ENCODE data around the gene PDYN.

Gene PDYN

GRCh38 chr20:1964659-1965405 is 29.0 kb downstream of the PDYN start:
- H3K23ac ChIP-seq (ENCODE audit: low read length) = no peak overlapping the region
- no peak overlapping the region for H3K27ac ChIP-seq (ENCODE audit: low read depth, low read length)
- H3K56ac ChIP-seq (ENCODE audit: low read length) = no peak overlapping the region
- H3K4ac ChIP-seq (ENCODE audit: low read depth, low read length) = no peak overlapping the region
- peak overlapping the region; percentile 35 for H3K18ac ChIP-seq (ENCODE audit: low read length)
- no peaks in the 10 kb centered on the region for H3K36me3 ChIP-seq (ENCODE audit: control insufficient read depth, insufficient read depth, low read length)
- H3K79me2 ChIP-seq (ENCODE audit: control insufficient read depth, insufficient read depth, low read length) = no peaks in the 10 kb centered on the region
- peak; percentile 54 for DNase-seq
- H3K4me2 ChIP-seq (ENCODE audit: low read length) = no peak overlapping the region
- no peak overlapping the region for H3K4me3 ChIP-seq (ENCODE audit: low read length)
- H3K4me1 ChIP-seq (ENCODE audit: control insufficient read depth, low read depth, low read length) = no peaks in the 10 kb centered on the region
- H2BK5ac ChIP-seq (ENCODE audit: low read length) = no peak overlapping the region
- WGBS (ENCODE audit: extremely low coverage, insufficient coverage, low lambda C conversion rate) = no CpG with 5 or more reads among the region's 14 CpGs
- peak overlapping the region; percentile 37 for H2BK15ac ChIP-seq (replicated peaks; ENCODE audit: low read depth)
- no peak overlapping the region for H2BK120ac ChIP-seq (ENCODE audit: low read depth, low read length)
- no peaks in the 10 kb centered on the region for H3K27me3 ChIP-seq (ENCODE audit: insufficient read depth, low read length, poor library complexity)
- H4K5ac ChIP-seq (ENCODE audit: low read length) = peak overlapping the region; percentile 72
- no peak overlapping the region for H3K9ac ChIP-seq (ENCODE audit: low read length)
- H3K79me1 ChIP-seq (ENCODE audit: low read length) = no peaks in the 10 kb centered on the region
- no peak overlapping the region for H4K8ac ChIP-seq (ENCODE audit: low read depth, low read length)
- H2AK5ac ChIP-seq (ENCODE audit: low read length) = no peak overlapping the region

DNA sequence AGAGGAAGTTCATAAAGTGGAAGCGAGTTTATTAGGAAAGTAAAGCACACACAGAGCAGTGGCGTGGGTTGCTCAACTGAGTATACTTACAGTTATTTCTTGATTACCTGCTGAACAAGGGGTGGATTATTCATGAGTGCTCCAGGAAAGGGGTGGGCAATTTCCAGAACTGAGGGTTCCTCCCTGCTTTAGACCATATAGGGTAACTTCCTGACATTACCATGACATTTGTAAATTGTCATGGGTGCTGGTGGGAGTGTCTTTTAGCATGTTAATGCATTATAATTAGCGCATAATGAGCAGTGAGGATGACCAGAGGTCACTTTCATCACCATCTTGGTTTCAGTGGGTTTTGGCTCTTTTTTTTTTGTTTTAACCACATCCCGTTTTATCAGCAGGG is 29.8 kb downstream of the PDYN start:
- no peaks in the 10 kb centered on the region for H3K79me1 ChIP-seq (ENCODE audit: low read length)
- no peak overlapping the region for H4K5ac ChIP-seq (ENCODE audit: low read length)
- WGBS (ENCODE audit: extremely low coverage, insufficient coverage, low lambda C conversion rate) = no CpG with 5 or more reads among the region's 4 CpGs
- H2BK15ac ChIP-seq (replicated peaks; ENCODE audit: low read depth) = no peak overlapping the region
- H3K23ac ChIP-seq (ENCODE audit: low read length) = no peak overlapping the region
- H3K9ac ChIP-seq (ENCODE audit: low read length) = no peak overlapping the region
- no peak overlapping the region for H2BK5ac ChIP-seq (ENCODE audit: low read length)
- no peaks in the 10 kb centered on the region for H3K79me2 ChIP-seq (ENCODE audit: control insufficient read depth, insufficient read depth, low read length)
- H2AK5ac ChIP-seq (ENCODE audit: low read length) = no peak overlapping the region
- H3K18ac ChIP-seq (ENCODE audit: low read length) = no peak overlapping the region
- no peak overlapping the region for H3K27ac ChIP-seq (ENCODE audit: low read depth, low read length)
- H3K27me3 ChIP-seq (ENCODE audit: insufficient read depth, low read length, poor library complexity) = no peaks in the 10 kb centered on the region
- H3K56ac ChIP-seq (ENCODE audit: low read length) = no peak overlapping the region
- no peak overlapping the region for H3K4ac ChIP-seq (ENCODE audit: low read depth, low read length)
- H2BK120ac ChIP-seq (ENCODE audit: low read depth, low read length) = no peak overlapping the region
- H3K4me3 ChIP-seq (ENCODE audit: low read length) = no peak overlapping the region
- no peak overlapping the region for H3K4me2 ChIP-seq (ENCODE audit: low read length)
- DNase-seq = no peak
- no peaks in the 10 kb centered on the region for H3K4me1 ChIP-seq (ENCODE audit: control insufficient read depth, low read depth, low read length)
- no peak overlapping the region for H4K8ac ChIP-seq (ENCODE audit: low read depth, low read length)
- no peaks in the 10 kb centered on the region for H3K36me3 ChIP-seq (ENCODE audit: control insufficient read depth, insufficient read depth, low read length)

- Histone ChIP-seq H3K27me3 (ENCODE audit: insufficient read depth, low read length, poor library complexity) (no peaks in the 10 kb centered on the region), H3K4me1 (ENCODE audit: control insufficient read depth, low read depth, low read length) (no peaks in the 10 kb centered on the region), H3K56ac (ENCODE audit: low read length) (no peak overlapping the region), H2BK120ac (ENCODE audit: low read depth, low read length) (no peak overlapping the region), H3K23ac (ENCODE audit: low read length) (no peak overlapping the region), H2BK5ac (ENCODE audit: low read length) (no peak overlapping the region), H4K8ac (ENCODE audit: low read depth, low read length) (no peak overlapping the region), H3K4me3 (ENCODE audit: low read length) (no peak overlapping the region), H3K9ac (ENCODE audit: low read length) (no peak overlapping the region), H3K18ac (ENCODE audit: low read length) (no peak overlapping the region), H2AK5ac (ENCODE audit: low read length) (no peak overlapping the region), H3K79me2 (ENCODE audit: control insufficient read depth, insufficient read depth, low read length) (no peaks in the 10 kb centered on the region), H3K36me3 (ENCODE audit: control insufficient read depth, insufficient read depth, low read length) (no peaks in the 10 kb centered on the region), H3K4ac (ENCODE audit: low read depth, low read length) (no peak overlapping the region), H3K27ac (ENCODE audit: low read depth, low read length) (no peak overlapping the region), H2BK15ac (replicated peaks; ENCODE audit: low read depth) (no peak overlapping the region), H4K5ac (ENCODE audit: low read length) (no peak overlapping the region), H3K79me1 (ENCODE audit: low read length) (no peaks in the 10 kb centered on the region), H3K4me2 (ENCODE audit: low read length) (no peak overlapping the region)
- WGBS (ENCODE audit: extremely low coverage, insufficient coverage, low lambda C conversion rate) = no CpG with 5 or more reads among the region's 5 CpGs
- DNase-seq = no peak
Measured at GRCh38 chr20:1961374-1961773, 32.5 kb downstream of the PDYN start.

DNA sequence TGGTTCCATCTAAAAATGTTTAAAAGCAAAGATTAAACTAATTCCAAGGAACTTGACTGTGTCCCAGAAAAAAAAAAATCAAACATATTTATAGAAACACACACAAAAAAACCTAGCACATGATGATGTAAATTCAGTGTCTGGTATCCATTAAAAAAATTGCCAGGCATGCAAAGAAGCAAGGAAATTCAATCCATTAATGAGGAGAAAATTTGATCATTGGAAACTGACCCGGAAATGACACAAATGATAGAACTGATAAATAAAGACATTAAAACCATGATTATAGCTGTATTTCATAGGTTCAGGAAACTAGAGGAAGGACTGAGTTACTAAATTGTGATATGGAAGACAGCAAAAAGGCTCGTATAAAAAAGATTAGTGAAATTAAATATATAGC is 34.7 kb downstream of the PDYN start:
- no peaks in the 10 kb centered on the region for H3K79me2 ChIP-seq (ENCODE audit: control insufficient read depth, insufficient read depth, low read length)
- H3K23ac ChIP-seq (ENCODE audit: low read length) = no peak overlapping the region
- H3K4me3 ChIP-seq (ENCODE audit: low read length) = no peak overlapping the region
- no peak overlapping the region for H3K9ac ChIP-seq (ENCODE audit: low read length)
- H3K56ac ChIP-seq (ENCODE audit: low read length) = no peak overlapping the region
- H3K79me1 ChIP-seq (ENCODE audit: low read length) = no peaks in the 10 kb centered on the region
- no peak for DNase-seq
- no peak overlapping the region for H3K4ac ChIP-seq (ENCODE audit: low read depth, low read length)
- no peak overlapping the region for H4K5ac ChIP-seq (ENCODE audit: low read length)
- no peak overlapping the region for H3K18ac ChIP-seq (ENCODE audit: low read length)
- H2AK5ac ChIP-seq (ENCODE audit: low read length) = no peak overlapping the region
- no peak overlapping the region for H2BK120ac ChIP-seq (ENCODE audit: low read depth, low read length)
- H4K8ac ChIP-seq (ENCODE audit: low read depth, low read length) = no peak overlapping the region
- no peaks in the 10 kb centered on the region for H3K36me3 ChIP-seq (ENCODE audit: control insufficient read depth, insufficient read depth, low read length)
- no peak overlapping the region for H3K27ac ChIP-seq (ENCODE audit: low read depth, low read length)
- H3K4me1 ChIP-seq (ENCODE audit: control insufficient read depth, low read depth, low read length) = no peaks in the 10 kb centered on the region
- WGBS (ENCODE audit: extremely low coverage, insufficient coverage, low lambda C conversion rate) = no CpG with 5 or more reads among the region's 2 CpGs
- H2BK15ac ChIP-seq (replicated peaks; ENCODE audit: low read depth) = no peak overlapping the region
- H2BK5ac ChIP-seq (ENCODE audit: low read length) = no peak overlapping the region
- H3K4me2 ChIP-seq (ENCODE audit: low read length) = no peak overlapping the region
- no peaks in the 10 kb centered on the region for H3K27me3 ChIP-seq (ENCODE audit: insufficient read depth, low read length, poor library complexity)

- H3K56ac ChIP-seq (ENCODE audit: low read length) = no peak overlapping the region
- no peaks in the 10 kb centered on the region for H3K4me1 ChIP-seq (ENCODE audit: control insufficient read depth, low read depth, low read length)
- H3K4ac ChIP-seq (ENCODE audit: low read depth, low read length) = no peak overlapping the region
- H3K79me2 ChIP-seq (ENCODE audit: control insufficient read depth, insufficient read depth, low read length) = no peaks in the 10 kb centered on the region
- H2AK5ac ChIP-seq (ENCODE audit: low read length) = no peak overlapping the region
- no peak overlapping the region for H3K4me3 ChIP-seq (ENCODE audit: low read length)
- no peak overlapping the region for H3K4me2 ChIP-seq (ENCODE audit: low read length)
- no peak for DNase-seq
- no peak overlapping the region for H2BK15ac ChIP-seq (replicated peaks; ENCODE audit: low read depth)
- no peaks in the 10 kb centered on the region for H3K79me1 ChIP-seq (ENCODE audit: low read length)
- H3K23ac ChIP-seq (ENCODE audit: low read length) = no peak overlapping the region
- H2BK5ac ChIP-seq (ENCODE audit: low read length) = no peak overlapping the region
- H3K9ac ChIP-seq (ENCODE audit: low read length) = no peak overlapping the region
- H4K8ac ChIP-seq (ENCODE audit: low read depth, low read length) = no peak overlapping the region
- no peak overlapping the region for H4K5ac ChIP-seq (ENCODE audit: low read length)
- H3K27me3 ChIP-seq (ENCODE audit: insufficient read depth, low read length, poor library complexity) = no peaks in the 10 kb centered on the region
- no CpG with 5 or more reads among the region's 2 CpGs for WGBS (ENCODE audit: extremely low coverage, insufficient coverage, low lambda C conversion rate)
- H3K27ac ChIP-seq (ENCODE audit: low read depth, low read length) = no peak overlapping the region
- H2BK120ac ChIP-seq (ENCODE audit: low read depth, low read length) = no peak overlapping the region
- H3K18ac ChIP-seq (ENCODE audit: low read length) = no peak overlapping the region
- no peaks in the 10 kb centered on the region for H3K36me3 ChIP-seq (ENCODE audit: control insufficient read depth, insufficient read depth, low read length)
Measured at GRCh38 chr20:1958426-1958825, 35.4 kb downstream of the PDYN start.

- no peak overlapping the region for H3K4me3 ChIP-seq (ENCODE audit: low read length)
- H3K4me1 ChIP-seq (ENCODE audit: control insufficient read depth, low read depth, low read length) = no peaks in the 10 kb centered on the region
- peak; percentile 63 for DNase-seq
- no peak overlapping the region for H4K5ac ChIP-seq (ENCODE audit: low read length)
- H3K79me1 ChIP-seq (ENCODE audit: low read length) = no peaks in the 10 kb centered on the region
- H4K8ac ChIP-seq (ENCODE audit: low read depth, low read length) = no peak overlapping the region
- H3K4ac ChIP-seq (ENCODE audit: low read depth, low read length) = no peak overlapping the region
- no peak overlapping the region for H3K23ac ChIP-seq (ENCODE audit: low read length)
- no peaks in the 10 kb centered on the region for H3K27me3 ChIP-seq (ENCODE audit: insufficient read depth, low read length, poor library complexity)
- H2BK120ac ChIP-seq (ENCODE audit: low read depth, low read length) = no peak overlapping the region
- H3K9ac ChIP-seq (ENCODE audit: low read length) = no peak overlapping the region
- H2AK5ac ChIP-seq (ENCODE audit: low read length) = no peak overlapping the region
- H3K18ac ChIP-seq (ENCODE audit: low read length) = no peak overlapping the region
- WGBS (ENCODE audit: extremely low coverage, insufficient coverage, low lambda C conversion rate) = no CpG with 5 or more reads among the region's 8 CpGs
- no peak overlapping the region for H3K27ac ChIP-seq (ENCODE audit: low read depth, low read length)
- H3K4me2 ChIP-seq (ENCODE audit: low read length) = no peak overlapping the region
- no peak overlapping the region for H2BK5ac ChIP-seq (ENCODE audit: low read length)
- H2BK15ac ChIP-seq (replicated peaks; ENCODE audit: low read depth) = no peak overlapping the region
- H3K79me2 ChIP-seq (ENCODE audit: control insufficient read depth, insufficient read depth, low read length) = no peaks in the 10 kb centered on the region
- no peak overlapping the region for H3K56ac ChIP-seq (ENCODE audit: low read length)
- H3K36me3 ChIP-seq (ENCODE audit: control insufficient read depth, insufficient read depth, low read length) = no peaks in the 10 kb centered on the region
Measured at GRCh38 chr20:1955217-1955616, 38.6 kb downstream of the PDYN start.

Measured in mesendoderm (in vitro differentiated cells).